GM21529 (cell line): ENCODE measurements around the gene IFITM5.
A peak's percentile ranks its signal among the peaks of the same experiment; 100 is the strongest.
"Not testable (repeated sequence)": the region's sequence is repeated elsewhere in the genome, so short reads cannot be mapped to it uniquely, and the experiment has no call there.

Experiments
- ATAC-seq: cut with Tn5 transposase; IDR thresholded peaks from one replicate; pipeline ENCODE4 v1.9.1; 2021; ENCODE audit not compliant: unreplicated experiment

Gene IFITM5

GRCh38 chr11:313304-313786 is 14.0 kb upstream of the IFITM5 start:
- peak; percentile 13 for ATAC-seq

- no peak for ATAC-seq
These were observed 12.9 kb upstream of the IFITM5 start for GRCh38 chr11:312092-312816.

- not testable (repeated sequence) for ATAC-seq
These were observed 11.9 kb upstream of the IFITM5 start for GRCh38 chr11:311013-311748.

- not testable (repeated sequence) for ATAC-seq
These were observed 10.8 kb upstream of the IFITM5 start for GRCh38 chr11:309979-310572.

- ATAC-seq = not testable (repeated sequence)
These were observed 9.7 kb upstream of the IFITM5 start for GRCh38 chr11:308740-309665.

- ATAC-seq = not testable (repeated sequence)
These were observed 8.7 kb upstream of the IFITM5 start, which contains the start of gene IFITM2 for GRCh38 chr11:307766-308708. Gene IFITM2, plus strand, starts transcription at chr11:307816. Its CDS starts 377 bp downstream, at chr11:308193.

- ATAC-seq = no peak
These were observed 7.5 kb upstream of the IFITM5 start for GRCh38 chr11:306645-307371.

GRCh38 chr11:305844-306211 is 6.5 kb upstream of the IFITM5 start:
- no peak for ATAC-seq

GRCh38 chr11:304915-305843 is 5.9 kb upstream of the IFITM5 start:
- ATAC-seq = no peak

GRCh38 chr11:304061-304506 is 4.8 kb upstream of the IFITM5 start:
- ATAC-seq = no peak

- no peak for ATAC-seq
These were observed 4.0 kb upstream of the IFITM5 start for GRCh38 chr11:303363-303762.

GRCh38 chr11:299951-300735 is 817 bp upstream of the IFITM5 start:
- ATAC-seq = no peak

GRCh38 chr11:298406-299065 is 790 bp downstream of the IFITM5 start:
- no peak for ATAC-seq

- ATAC-seq = no peak
These were observed 1.5 kb downstream of the IFITM5 start for GRCh38 chr11:297586-298405.

GRCh38 chr11:297051-297585 is 2.2 kb downstream of the IFITM5 start:
- no peak for ATAC-seq
